NCI-H1417 (cell line): ENCODE data around the gene RADIL.
"Not testable (repeated sequence)": the region's sequence is repeated elsewhere in the genome, so short reads cannot be mapped to it uniquely, and the experiment has no call there.

Experiments
- DNase-seq, 3 experiments: peaks; one replicate each; lab custom pipeline; 2025; lab: John Stamatoyannopoulos, UW

RADIL gene

GRCh38 chr7:4883372-4884144 lies at the start of gene RADIL:
TSS of gene RADIL (minus strand) at chr7:4883716. CDS start at chr7:4878139, 5,577 bp downstream.
- DNase-seq: peak; percentile 87 to 96 (median 91)

GRCh38 chr7:4931943-4932342 lies 48.4 kb upstream of the RADIL start:
- DNase-seq: peak in 2 of 3 experiments; percentile 87 to 94

- DNase-seq: no peak
Measured at GRCh38 chr7:4929005-4929404, 45.5 kb upstream of the RADIL start.

- DNase-seq: no peak
Measured at GRCh38 chr7:4928445-4928844, 44.9 kb upstream of the RADIL start.

GRCh38 chr7:4919969-4920766 lies 36.7 kb upstream of the RADIL start:
- no peak for DNase-seq

GRCh38 chr7:4916113-4916512 lies 32.6 kb upstream of the RADIL start:
- no peak for DNase-seq

- DNase-seq: no peak
Measured at GRCh38 chr7:4911111-4911828, 27.8 kb upstream of the RADIL start.

- DNase-seq: no peak
Measured at GRCh38 chr7:4906682-4907081, 23.2 kb upstream of the RADIL start.

GRCh38 chr7:4905171-4905570 lies 21.7 kb upstream of the RADIL start:
- DNase-seq: no peak

GRCh38 chr7:4904346-4904745 lies 20.8 kb upstream of the RADIL start:
- no peak for DNase-seq

- no peak for DNase-seq
Measured at GRCh38 chr7:4895766-4896165, 12.2 kb upstream of the RADIL start.

- DNase-seq: no peak
Measured at GRCh38 chr7:4894482-4894881, 11.0 kb upstream of the RADIL start.

GRCh38 chr7:4893929-4894475 lies 10.5 kb upstream of the RADIL start:
- DNase-seq: no peak

GRCh38 chr7:4893188-4893587 lies 9.7 kb upstream of the RADIL start:
- DNase-seq: not testable (repeated sequence)

GRCh38 chr7:4891522-4891921 lies 8.0 kb upstream of the RADIL start:
- DNase-seq: not testable (repeated sequence)

GRCh38 chr7:4889682-4890081 lies 6.2 kb upstream of the RADIL start:
- DNase-seq: no peak

GRCh38 chr7:4888161-4888560 lies 4.6 kb upstream of the RADIL start:
- peak in 1 of 3 experiments; percentile 34 for DNase-seq

- no peak for DNase-seq
Measured at GRCh38 chr7:4886671-4887070, 3.2 kb upstream of the RADIL start.

- DNase-seq: no peak
Measured at GRCh38 chr7:4885317-4885807, 1.8 kb upstream of the RADIL start.

GRCh38 chr7:4884164-4884563 lies 648 bp upstream of the RADIL start:
- DNase-seq: peak in 1 of 3 experiments; percentile 51

- DNase-seq: peak in 1 of 3 experiments; percentile 70
Measured at GRCh38 chr7:4883033-4883371, 514 bp downstream of the RADIL start.
